ENCODE results near the gene CDKN1B.

CDKN1B gene

DNA sequence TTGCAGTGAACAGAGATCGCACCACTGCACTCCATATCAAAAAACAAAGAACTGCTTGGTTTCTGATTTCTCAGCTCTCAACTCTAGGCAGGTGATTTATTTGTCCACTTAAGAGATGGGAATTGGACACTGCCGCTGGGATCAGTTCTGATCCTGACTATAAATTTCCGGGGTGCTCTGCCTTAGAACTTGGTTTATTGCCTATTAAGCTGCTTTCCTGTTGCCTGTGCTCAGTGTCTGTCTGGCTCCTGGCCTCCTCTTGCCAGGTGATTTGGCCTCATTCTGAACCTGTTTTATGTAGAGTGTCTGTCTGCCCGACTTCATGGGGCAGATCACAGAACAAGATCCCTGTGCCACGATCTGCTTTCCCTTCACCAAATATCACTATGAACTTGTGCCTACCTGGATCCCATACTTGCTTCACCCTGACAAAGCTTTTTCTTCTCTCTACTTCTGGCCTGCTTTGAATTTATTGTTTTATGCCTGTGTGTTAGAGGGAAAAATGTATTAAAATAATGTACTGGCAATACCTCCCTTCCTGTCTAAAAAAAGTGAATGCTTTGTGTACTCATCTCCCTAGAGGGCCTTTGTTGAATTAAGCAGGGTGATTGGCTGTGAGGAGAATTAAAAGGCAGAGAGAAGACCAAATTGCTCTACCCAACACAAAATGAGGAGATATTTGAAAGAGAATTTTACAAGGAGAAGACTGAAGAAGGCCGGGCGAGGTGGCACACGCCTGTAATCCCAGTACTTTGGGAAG lies 27.6 kb downstream of the CDKN1B start:
- Histone ChIP-seq H3K9ac (ENCODE audit: low read depth, low read length) (no peak overlapping the region), H3K9me3 (ENCODE audit: insufficient read depth, low read depth, low read length) (no peaks in the 10 kb centered on the region), H3K27me3 (ENCODE audit: insufficient read depth, low read length) (no peaks in the 10 kb centered on the region), H3K4me1 (ENCODE audit: insufficient read depth, low read length) (no peaks in the 10 kb centered on the region; the same call in 1 of the 2 replicates), H3K4me3 (ENCODE audit: low read length) (no peak overlapping the region), H3K36me3 (ENCODE audit: insufficient read depth, low read depth, low read length) (no peaks in the 10 kb centered on the region), H3K27ac (ENCODE audit: low read length) (no peak overlapping the region)

GRCh38 chr12:12745576-12746211 lies 28.5 kb downstream of the CDKN1B start:
- no peaks in the 10 kb centered on the region for H3K9me3 ChIP-seq (ENCODE audit: insufficient read depth, low read depth, low read length)
- H3K9ac ChIP-seq (ENCODE audit: low read depth, low read length), result no peak overlapping the region
- no peaks in the 10 kb centered on the region for H3K27me3 ChIP-seq (ENCODE audit: insufficient read depth, low read length)
- no peak overlapping the region for H3K4me3 ChIP-seq (ENCODE audit: low read length)
- H3K36me3 ChIP-seq (ENCODE audit: insufficient read depth, low read depth, low read length), result no peaks in the 10 kb centered on the region
- no peaks in the 10 kb centered on the region; the same call in 1 of the 2 replicates for H3K4me1 ChIP-seq (ENCODE audit: insufficient read depth, low read length)
- no peak overlapping the region for H3K27ac ChIP-seq (ENCODE audit: low read length)

GRCh38 chr12:12747278-12747677 lies 30.1 kb downstream of the CDKN1B start:
- H3K27ac ChIP-seq (ENCODE audit: low read length), result no peak overlapping the region
- H3K9ac ChIP-seq (ENCODE audit: low read depth, low read length), result no peak overlapping the region
- no peaks in the 10 kb centered on the region for H3K36me3 ChIP-seq (ENCODE audit: insufficient read depth, low read depth, low read length)
- H3K9me3 ChIP-seq (ENCODE audit: insufficient read depth, low read depth, low read length), result no peaks in the 10 kb centered on the region
- no peaks in the 10 kb centered on the region; the same call in 1 of the 2 replicates for H3K4me1 ChIP-seq (ENCODE audit: insufficient read depth, low read length)
- no peak overlapping the region for H3K4me3 ChIP-seq (ENCODE audit: low read length)
- no peaks in the 10 kb centered on the region for H3K27me3 ChIP-seq (ENCODE audit: insufficient read depth, low read length)

GRCh38 chr12:12748044-12748443 lies 30.9 kb downstream of the CDKN1B start:
- no peak overlapping the region for H3K27ac ChIP-seq (ENCODE audit: low read length)
- no peaks in the 10 kb centered on the region for H3K27me3 ChIP-seq (ENCODE audit: insufficient read depth, low read length)
- no peaks in the 10 kb centered on the region; the same call in 1 of the 2 replicates for H3K4me1 ChIP-seq (ENCODE audit: insufficient read depth, low read length)
- H3K9ac ChIP-seq (ENCODE audit: low read depth, low read length), result no peak overlapping the region
- H3K4me3 ChIP-seq (ENCODE audit: low read length), result no peak overlapping the region
- H3K9me3 ChIP-seq (ENCODE audit: insufficient read depth, low read depth, low read length), result no peaks in the 10 kb centered on the region
- H3K36me3 ChIP-seq (ENCODE audit: insufficient read depth, low read depth, low read length), result no peaks in the 10 kb centered on the region

DNA sequence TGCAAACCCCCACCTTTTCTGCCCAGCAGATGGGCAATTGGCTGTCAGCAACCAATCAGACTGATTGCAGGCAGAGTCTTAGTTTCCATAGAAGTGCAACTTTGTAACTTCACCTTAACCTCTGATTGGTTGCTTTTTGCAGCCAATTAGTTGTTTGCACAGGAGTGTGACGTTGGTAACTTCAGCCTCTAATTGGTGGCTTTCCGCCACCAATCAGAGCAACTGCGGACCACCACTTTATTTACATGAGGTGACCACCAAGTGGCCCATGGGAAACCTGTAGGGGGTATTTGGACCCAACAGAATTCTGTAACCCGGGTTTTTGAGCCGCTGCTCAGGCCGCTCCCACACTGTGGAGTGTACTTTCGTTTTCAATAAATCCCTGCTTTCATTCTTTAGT lies 32.3 kb downstream of the CDKN1B start:
- no peaks in the 10 kb centered on the region for H3K9me3 ChIP-seq (ENCODE audit: insufficient read depth, low read depth, low read length)
- H3K4me1 ChIP-seq (ENCODE audit: insufficient read depth, low read length), result no peaks in the 10 kb centered on the region; the same call in 1 of the 2 replicates
- H3K27me3 ChIP-seq (ENCODE audit: insufficient read depth, low read length), result no peaks in the 10 kb centered on the region
- no peak overlapping the region for H3K27ac ChIP-seq (ENCODE audit: low read length)
- H3K36me3 ChIP-seq (ENCODE audit: insufficient read depth, low read depth, low read length), result no peaks in the 10 kb centered on the region
- no peak overlapping the region for H3K9ac ChIP-seq (ENCODE audit: low read depth, low read length)
- no peak overlapping the region for H3K4me3 ChIP-seq (ENCODE audit: low read length)

GRCh38 chr12:12755923-12756322 lies 38.8 kb downstream of the CDKN1B start:
- H3K27ac ChIP-seq (ENCODE audit: low read length), result no peak overlapping the region
- no peaks in the 10 kb centered on the region for H3K9me3 ChIP-seq (ENCODE audit: insufficient read depth, low read depth, low read length)
- H3K27me3 ChIP-seq (ENCODE audit: insufficient read depth, low read length), result no peaks in the 10 kb centered on the region
- no peaks in the 10 kb centered on the region for H3K4me1 ChIP-seq (ENCODE audit: insufficient read depth, low read length)
- H3K4me3 ChIP-seq (ENCODE audit: low read length), result no peak overlapping the region
- no peaks in the 10 kb centered on the region for H3K36me3 ChIP-seq (ENCODE audit: insufficient read depth, low read depth, low read length)
- no peak overlapping the region for H3K9ac ChIP-seq (ENCODE audit: low read depth, low read length)

GRCh38 chr12:12757121-12757520 lies 40.0 kb downstream of the CDKN1B start:
- Histone ChIP-seq H3K9me3 (ENCODE audit: insufficient read depth, low read depth, low read length) (no peaks in the 10 kb centered on the region), H3K36me3 (ENCODE audit: insufficient read depth, low read depth, low read length) (no peaks in the 10 kb centered on the region), H3K27ac (ENCODE audit: low read length) (no peak overlapping the region), H3K27me3 (ENCODE audit: insufficient read depth, low read length) (no peaks in the 10 kb centered on the region), H3K9ac (ENCODE audit: low read depth, low read length) (no peak overlapping the region), H3K4me1 (ENCODE audit: insufficient read depth, low read length) (no peaks in the 10 kb centered on the region), H3K4me3 (ENCODE audit: low read length) (no peak overlapping the region)

GRCh38 chr12:12759234-12759915 lies 42.2 kb downstream of the CDKN1B start:
- no peaks in the 10 kb centered on the region for H3K27me3 ChIP-seq (ENCODE audit: insufficient read depth, low read length)
- H3K9ac ChIP-seq (ENCODE audit: low read depth, low read length), result no peak overlapping the region

DNA sequence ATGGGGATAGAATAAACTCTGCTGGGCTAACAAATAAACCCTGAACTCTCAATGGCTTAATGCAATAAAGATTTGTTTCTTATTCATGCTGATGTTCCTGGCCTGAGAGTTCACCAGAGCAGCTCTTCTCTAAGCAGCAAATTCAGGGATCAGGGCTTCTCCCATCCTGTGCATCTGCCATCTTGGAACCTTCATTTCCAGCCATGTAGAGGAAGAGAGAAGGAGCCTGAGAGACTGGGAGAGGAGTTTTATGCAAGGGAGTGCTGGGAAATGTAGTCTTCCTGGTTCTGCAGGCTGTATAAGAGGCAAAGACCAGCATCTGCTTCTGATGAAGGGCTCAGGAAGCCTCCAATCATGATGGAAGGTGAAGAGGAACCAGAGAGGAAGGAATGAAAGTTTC lies 47.7 kb downstream of the CDKN1B start:
- Histone ChIP-seq H3K27ac (ENCODE audit: low read length) (no peak overlapping the region), H3K36me3 (ENCODE audit: insufficient read depth, low read depth, low read length) (no peaks in the 10 kb centered on the region), H3K9ac (ENCODE audit: low read depth, low read length) (no peak overlapping the region), H3K27me3 (ENCODE audit: insufficient read depth, low read length) (no peaks in the 10 kb centered on the region), H3K9me3 (ENCODE audit: insufficient read depth, low read depth, low read length) (no peaks in the 10 kb centered on the region), H3K4me3 (ENCODE audit: low read length) (no peak overlapping the region), H3K4me1 (ENCODE audit: insufficient read depth, low read length) (no peaks in the 10 kb centered on the region)

More at GRCh38 chr12:12759234-12759915, 42.2 kb downstream of the CDKN1B start:
- no peaks in the 10 kb centered on the region for H3K4me1 ChIP-seq (ENCODE audit: insufficient read depth, low read length)
- no peaks in the 10 kb centered on the region for H3K36me3 ChIP-seq (ENCODE audit: insufficient read depth, low read depth, low read length)
- no peaks in the 10 kb centered on the region for H3K9me3 ChIP-seq (ENCODE audit: insufficient read depth, low read depth, low read length)
- no peak overlapping the region for H3K4me3 ChIP-seq (ENCODE audit: low read length)
- no peak overlapping the region for H3K27ac ChIP-seq (ENCODE audit: low read length)

GRCh38 chr12:12770262-12770661 lies 53.1 kb downstream of the CDKN1B start:
- no peak overlapping the region for H3K4me3 ChIP-seq (ENCODE audit: low read length)
- H3K27me3 ChIP-seq (ENCODE audit: insufficient read depth, low read length), result no peaks in the 10 kb centered on the region
- no peak overlapping the region for H3K9ac ChIP-seq (ENCODE audit: low read depth, low read length)
- H3K27ac ChIP-seq (ENCODE audit: low read length), result no peak overlapping the region
- no peaks in the 10 kb centered on the region for H3K4me1 ChIP-seq (ENCODE audit: insufficient read depth, low read length)
- H3K36me3 ChIP-seq (ENCODE audit: insufficient read depth, low read depth, low read length), result no peaks in the 10 kb centered on the region
- H3K9me3 ChIP-seq (ENCODE audit: insufficient read depth, low read depth, low read length), result no peaks in the 10 kb centered on the region
